GM12892 (cell line): Measurements from ENCODE around the gene MYLK.

ENCODE experiments used
- POLR2A ChIP-seq: IDR thresholded peaks from 2 replicates; pipeline ENCODE4 v1.6.1; 2011; ENCODE audit warnings: low read depth, low read length, control low read depth
- POLR2AphosphoS5 ChIP-seq: IDR thresholded peaks from 2 replicates; pipeline ENCODE4 v1.6.1; 2011; ENCODE audit warnings: low read depth, low read length, control low read depth
- TAF1 ChIP-seq: IDR thresholded peaks from 2 replicates; pipeline ENCODE4 v1.6.1; 2011; ENCODE audit warnings: low read depth, mild to moderate bottlenecking, control low read depth, low read length, borderline replicate concordance

DNA sequence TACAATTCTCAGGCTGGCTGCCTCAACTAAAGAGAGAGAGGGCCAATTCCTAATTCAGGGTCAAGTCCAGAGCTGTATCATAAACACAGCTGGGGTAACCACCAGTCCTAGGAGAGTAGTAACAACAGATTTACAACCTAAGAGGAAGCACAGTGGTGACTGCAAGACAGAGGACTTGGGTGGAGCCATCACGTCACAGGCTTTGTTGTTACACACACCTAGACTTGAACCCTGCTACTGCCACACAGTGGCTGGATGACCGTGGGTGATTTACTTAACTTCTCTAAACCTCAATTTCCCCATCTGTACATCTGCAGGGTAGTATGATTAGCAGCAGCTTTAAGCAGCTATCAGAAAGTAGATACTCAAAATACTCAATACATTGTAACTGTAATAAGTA is 78.6 kb downstream of the MYLK start:
- TF ChIP-seq POLR2A (no peak), TAF1 (no peak), POLR2AphosphoS5 (no peak)
